ENCODE measurements around the gene SLAMF1.

SLAMF1 gene

DNA sequence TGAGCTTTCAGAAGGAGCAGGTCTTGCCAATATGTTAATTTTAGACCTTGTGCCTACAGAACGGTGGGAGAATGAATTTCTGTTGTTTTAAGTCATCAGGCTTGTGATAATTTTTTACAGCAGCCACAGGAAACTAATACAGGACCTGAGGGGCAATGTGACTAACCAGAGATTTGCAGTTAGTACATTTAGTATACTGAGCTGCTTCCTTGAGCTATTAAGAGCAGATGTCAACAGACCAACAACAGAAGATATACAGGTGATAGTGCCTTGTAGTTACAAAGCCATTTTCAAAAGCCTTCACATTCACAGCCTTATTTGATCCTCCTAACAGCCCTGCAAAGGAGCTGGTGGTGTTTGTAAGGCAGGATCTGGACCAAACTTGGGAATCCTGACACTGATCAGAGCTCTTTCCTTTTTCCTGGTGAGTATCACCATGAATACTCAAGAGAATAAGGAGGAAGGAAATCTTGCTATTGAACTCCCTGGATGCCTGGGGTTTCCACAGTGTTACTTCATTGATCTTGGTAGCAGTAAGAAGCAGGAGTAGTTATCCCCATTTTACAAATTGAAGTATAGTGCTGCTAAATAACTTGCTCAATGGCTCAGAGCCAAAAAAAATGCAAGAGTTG, 4.7 kb upstream of the SLAMF1 start:
- Histone ChIP-seq H3K4me3 (IDR thresholded peaks at IDR 0.05; ENCODE audit: insufficient read depth, low read depth, low read length) (no peak overlapping the region), H3K27ac (no peak overlapping the region), H3K4me1 (ENCODE audit: low read depth, poor library complexity, severe bottlenecking) (no peaks in the 10 kb centered on the region), H2AFZ (ENCODE audit: low read depth) (no peak overlapping the region), H4K20me1 (ENCODE audit: insufficient read depth) (no peaks in the 10 kb centered on the region), H3K4me2 (no peak overlapping the region), H3K36me3 (ENCODE audit: insufficient read depth) (no peaks in the 10 kb centered on the region), H3K9ac (no peak overlapping the region), H3K27me3 (ENCODE audit: insufficient read depth, low read depth) (no peaks in the 10 kb centered on the region), H3K79me2 (ENCODE audit: insufficient read depth, low read depth) (no peaks in the 10 kb centered on the region)
- TF ChIP-seq CTCF (conservative IDR thresholded peaks at IDR 0.05; ENCODE audit: low read depth, low read length), result no peak

- H3K4me1 ChIP-seq (ENCODE audit: low read depth, poor library complexity, severe bottlenecking), result no peaks in the 10 kb centered on the region
- no peaks in the 10 kb centered on the region for H3K79me2 ChIP-seq (ENCODE audit: insufficient read depth, low read depth)
- no peak overlapping the region for H3K27ac ChIP-seq
- H4K20me1 ChIP-seq (ENCODE audit: insufficient read depth), result no peaks in the 10 kb centered on the region
- no peak overlapping the region for H3K4me2 ChIP-seq
- H3K27me3 ChIP-seq (ENCODE audit: insufficient read depth, low read depth), result no peaks in the 10 kb centered on the region
- no peak overlapping the region for H3K4me3 ChIP-seq (IDR thresholded peaks at IDR 0.05; ENCODE audit: insufficient read depth, low read depth, low read length)
- no peak overlapping the region for H2AFZ ChIP-seq (ENCODE audit: low read depth)
- H3K36me3 ChIP-seq (ENCODE audit: insufficient read depth), result no peaks in the 10 kb centered on the region
- H3K9ac ChIP-seq, result no peak overlapping the region
- TF ChIP-seq CTCF (conservative IDR thresholded peaks at IDR 0.05; ENCODE audit: low read depth, low read length), result no peak
These were observed 481 bp upstream of the SLAMF1 start for GRCh38 chr1:160647329-160647720.

DNA sequence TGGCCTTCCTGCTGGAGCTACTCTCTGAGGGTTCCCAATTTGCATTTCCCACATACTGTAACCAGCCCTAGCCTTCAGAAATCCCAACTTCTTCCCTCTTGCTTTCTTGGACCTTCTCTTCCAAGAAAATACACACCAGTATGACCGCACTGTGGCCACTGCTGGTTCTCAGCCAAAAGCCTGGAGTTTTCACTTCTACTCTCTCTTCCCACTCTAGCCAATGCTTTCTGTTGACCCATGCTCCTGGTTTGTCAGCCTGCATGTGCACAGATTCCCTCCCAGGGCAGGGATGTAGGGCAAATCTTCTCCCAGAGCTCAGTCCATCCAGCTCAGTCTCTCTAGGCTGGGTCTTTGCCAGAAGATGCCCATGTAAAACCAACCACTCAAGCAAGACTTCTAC, 664 bp downstream of the SLAMF1 start:
- no peak overlapping the region for H3K9ac ChIP-seq

GRCh38 chr1:160645386-160646130, 1.3 kb downstream of the SLAMF1 start:
- no peaks in the 10 kb centered on the region for H3K4me1 ChIP-seq (ENCODE audit: low read depth, poor library complexity, severe bottlenecking)
- no peak overlapping the region for H2AFZ ChIP-seq (ENCODE audit: low read depth)
- no peak overlapping the region for H3K4me2 ChIP-seq

More for the DNA sequence above, 664 bp downstream of the SLAMF1 start:
- no peaks in the 10 kb centered on the region for H3K36me3 ChIP-seq (ENCODE audit: insufficient read depth)
- H2AFZ ChIP-seq (ENCODE audit: low read depth), result no peak overlapping the region
- H3K27me3 ChIP-seq (ENCODE audit: insufficient read depth, low read depth), result no peaks in the 10 kb centered on the region
- H3K27ac ChIP-seq, result no peak overlapping the region
- no peak overlapping the region for H3K4me2 ChIP-seq
- TF ChIP-seq CTCF (conservative IDR thresholded peaks at IDR 0.05; ENCODE audit: low read depth, low read length), result no peak
- no peaks in the 10 kb centered on the region for H4K20me1 ChIP-seq (ENCODE audit: insufficient read depth)
- no peaks in the 10 kb centered on the region for H3K4me1 ChIP-seq (ENCODE audit: low read depth, poor library complexity, severe bottlenecking)
- H3K79me2 ChIP-seq (ENCODE audit: insufficient read depth, low read depth), result no peaks in the 10 kb centered on the region
- no peak overlapping the region for H3K4me3 ChIP-seq (IDR thresholded peaks at IDR 0.05; ENCODE audit: insufficient read depth, low read depth, low read length)

More at GRCh38 chr1:160645386-160646130, 1.3 kb downstream of the SLAMF1 start:
- Histone ChIP-seq H3K9ac (no peak overlapping the region), H3K27ac (no peak overlapping the region), H3K36me3 (ENCODE audit: insufficient read depth) (no peaks in the 10 kb centered on the region), H4K20me1 (ENCODE audit: insufficient read depth) (no peaks in the 10 kb centered on the region), H3K27me3 (ENCODE audit: insufficient read depth, low read depth) (no peaks in the 10 kb centered on the region), H3K4me3 (IDR thresholded peaks at IDR 0.05; ENCODE audit: insufficient read depth, low read depth, low read length) (no peak overlapping the region), H3K79me2 (ENCODE audit: insufficient read depth, low read depth) (no peaks in the 10 kb centered on the region)
- no peak for TF ChIP-seq CTCF (conservative IDR thresholded peaks at IDR 0.05; ENCODE audit: low read depth, low read length)

Measured in KMS-11 (cell line).